ENCODE measurements around the gene FRMD6.
"Not testable (repeated sequence)": the region's sequence is repeated elsewhere in the genome, so short reads cannot be mapped to it uniquely, and the experiment has no call there.

FRMD6 gene

DNA sequence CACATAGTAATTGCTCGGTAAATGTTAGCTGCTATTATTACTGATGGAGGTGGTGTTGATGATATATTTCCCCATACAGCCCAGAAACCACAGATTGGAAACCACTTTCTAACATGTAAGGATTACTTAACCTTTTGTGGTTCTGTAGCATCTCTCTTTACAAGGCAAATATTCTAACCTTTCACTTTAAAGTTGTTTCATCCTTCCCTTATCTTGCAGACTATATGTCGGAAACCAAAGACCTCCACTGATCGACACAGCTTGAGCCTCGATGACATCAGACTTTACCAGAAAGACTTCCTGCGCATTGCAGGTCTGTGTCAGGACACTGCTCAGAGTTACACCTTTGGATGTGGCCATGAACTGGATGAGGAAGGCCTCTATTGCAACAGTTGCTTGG is 75.8 kb downstream of the FRMD6 start:
- no peak for DNase-seq

DNA sequence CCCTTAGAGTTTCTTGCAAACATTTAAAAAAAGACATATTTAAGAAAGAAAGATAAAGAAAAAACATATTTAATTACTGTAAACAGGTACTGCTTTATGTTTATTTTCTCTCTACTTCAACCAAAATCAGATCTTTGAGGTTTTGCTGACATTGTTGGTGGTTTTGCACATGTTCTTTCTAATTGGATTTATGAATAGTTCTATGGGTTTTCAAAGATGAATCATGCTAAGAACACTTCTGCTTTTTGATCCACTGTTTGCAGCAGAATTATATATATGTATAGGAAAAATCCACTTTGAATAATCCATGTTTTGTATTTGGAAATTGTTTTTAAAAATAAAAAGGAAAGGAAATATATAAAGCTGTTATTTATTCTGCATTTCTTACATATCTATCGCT is 78.4 kb downstream of the FRMD6 start:
- DNase-seq, result no peak

DNA sequence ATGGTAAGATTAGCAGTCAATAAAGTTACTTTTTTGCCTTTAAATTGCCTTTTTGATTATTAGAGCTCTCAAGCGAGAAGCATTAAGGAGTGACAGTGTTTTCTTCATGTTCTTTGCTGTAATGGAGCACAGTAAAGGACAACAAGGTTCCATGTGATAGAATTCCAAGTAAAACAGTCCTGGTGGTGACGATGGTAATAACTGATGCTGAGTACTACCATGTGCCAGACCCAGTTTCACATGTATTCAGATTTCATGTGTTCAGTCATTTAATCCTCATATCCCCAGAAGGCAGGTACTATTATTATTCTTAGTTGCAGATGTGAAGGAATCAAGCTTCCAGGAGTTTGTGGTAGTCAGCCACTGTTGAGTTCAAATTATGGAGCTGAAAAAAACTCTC is 79.0 kb downstream of the FRMD6 start:
- DNase-seq, result no peak

DNA sequence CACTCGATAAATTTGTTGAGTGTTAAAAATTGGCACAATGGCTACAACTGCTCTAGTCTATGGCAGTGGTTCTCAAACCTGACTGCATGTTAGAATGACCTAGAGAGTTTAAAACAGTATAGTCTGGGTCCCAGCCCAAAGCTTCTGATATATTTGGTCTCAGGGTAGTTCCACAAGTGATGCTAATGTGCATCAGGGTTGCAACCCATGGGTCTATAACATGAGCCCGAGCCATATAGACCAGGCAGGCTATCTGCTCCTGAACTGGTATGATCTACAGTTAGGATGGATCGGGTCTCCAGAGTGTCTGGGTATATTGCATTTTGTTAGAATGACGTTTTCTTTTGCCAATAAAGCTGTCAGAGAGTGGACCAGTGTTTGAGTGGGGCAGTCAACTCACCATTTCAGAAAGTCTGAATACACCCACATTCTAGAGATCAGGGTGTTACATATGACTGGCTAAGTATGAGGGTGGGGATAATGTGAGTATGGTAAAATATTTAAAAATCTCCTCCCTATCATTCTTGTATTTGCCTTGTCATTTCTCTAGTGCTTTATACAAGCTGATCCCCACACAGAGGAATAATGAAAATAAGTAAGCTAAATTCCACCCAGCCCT is 80.9 kb downstream of the FRMD6 start:
- no peak for DNase-seq

DNA sequence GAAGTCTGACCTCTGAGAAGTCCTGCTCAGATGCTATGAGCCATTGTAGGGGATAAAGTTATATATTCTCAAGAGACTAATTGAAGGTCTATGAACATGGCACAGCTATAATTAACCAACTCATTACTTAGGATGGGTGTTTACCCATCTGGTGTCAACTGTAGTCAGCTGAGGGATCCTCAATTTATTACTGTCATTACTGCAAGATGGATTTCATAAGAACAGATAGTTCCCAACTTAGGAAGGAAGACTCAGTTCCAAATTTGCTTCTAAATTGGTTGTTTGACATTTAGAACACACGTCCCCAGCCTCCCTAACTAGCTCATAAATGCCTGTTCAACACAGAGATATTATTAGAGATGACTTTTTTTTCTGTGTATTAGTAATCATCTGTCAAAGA is 81.4 kb downstream of the FRMD6 start:
- no peak for DNase-seq

DNA sequence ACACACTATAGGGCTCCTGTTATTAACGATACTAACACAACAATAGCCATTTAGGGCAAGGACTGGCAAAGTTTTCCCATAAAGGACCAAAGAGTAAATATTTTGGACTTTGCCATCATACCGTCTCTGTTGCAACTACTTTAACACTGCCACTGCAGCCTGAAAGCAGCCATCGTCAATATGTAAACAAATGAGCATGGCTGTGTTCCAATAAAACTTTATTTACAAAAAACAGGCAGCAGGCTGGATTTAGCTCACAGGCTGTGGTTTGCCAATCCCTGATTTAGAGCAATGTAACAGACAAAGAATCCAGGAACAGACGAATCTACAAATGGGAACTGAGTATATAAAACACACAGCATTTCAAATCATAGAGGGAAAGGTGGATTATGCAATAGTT is 84.1 kb downstream of the FRMD6 start:
- DNase-seq, result no peak

DNA sequence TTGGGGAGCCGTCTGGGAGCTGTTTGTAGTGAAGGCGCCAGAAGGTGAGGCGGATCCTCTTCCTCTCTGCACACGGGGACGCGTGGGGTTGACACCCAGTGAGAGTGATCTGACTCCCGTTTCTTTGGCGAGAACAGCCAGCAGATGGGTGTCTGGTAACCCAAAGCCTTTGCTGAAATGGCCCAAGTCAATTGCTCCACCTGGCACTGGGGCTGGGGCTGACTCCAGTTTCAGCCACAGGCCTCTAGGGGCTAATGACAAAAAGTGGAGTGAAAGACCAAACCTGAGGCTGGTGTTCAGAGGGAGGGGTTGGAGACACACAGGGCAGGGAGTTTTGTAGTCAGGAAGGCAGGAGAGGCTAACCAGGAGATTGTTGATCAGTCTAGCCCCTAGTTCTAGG is 87.0 kb downstream of the FRMD6 start:
- DNase-seq, result no peak

DNA sequence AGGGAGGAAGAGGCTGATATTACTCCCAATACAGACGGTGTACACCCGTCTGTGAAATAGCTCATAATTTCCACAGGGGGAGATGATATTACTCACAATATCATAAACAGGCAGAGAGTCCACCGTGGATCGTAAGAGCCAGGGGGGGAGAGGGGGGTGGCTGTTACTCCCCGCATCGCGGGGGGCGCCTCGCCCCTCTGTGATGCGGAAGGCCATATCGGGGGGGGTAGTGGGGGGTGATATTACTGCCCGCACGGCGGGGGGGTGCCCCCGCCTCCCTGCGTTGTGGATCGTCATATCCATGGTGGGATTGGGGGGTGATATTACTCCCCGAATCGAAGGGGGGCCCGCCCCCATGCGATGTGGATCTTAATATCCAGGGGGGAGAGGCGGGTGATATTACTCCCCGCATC is 91.9 kb downstream of the FRMD6 start:
- DNase-seq, result no peak

DNA sequence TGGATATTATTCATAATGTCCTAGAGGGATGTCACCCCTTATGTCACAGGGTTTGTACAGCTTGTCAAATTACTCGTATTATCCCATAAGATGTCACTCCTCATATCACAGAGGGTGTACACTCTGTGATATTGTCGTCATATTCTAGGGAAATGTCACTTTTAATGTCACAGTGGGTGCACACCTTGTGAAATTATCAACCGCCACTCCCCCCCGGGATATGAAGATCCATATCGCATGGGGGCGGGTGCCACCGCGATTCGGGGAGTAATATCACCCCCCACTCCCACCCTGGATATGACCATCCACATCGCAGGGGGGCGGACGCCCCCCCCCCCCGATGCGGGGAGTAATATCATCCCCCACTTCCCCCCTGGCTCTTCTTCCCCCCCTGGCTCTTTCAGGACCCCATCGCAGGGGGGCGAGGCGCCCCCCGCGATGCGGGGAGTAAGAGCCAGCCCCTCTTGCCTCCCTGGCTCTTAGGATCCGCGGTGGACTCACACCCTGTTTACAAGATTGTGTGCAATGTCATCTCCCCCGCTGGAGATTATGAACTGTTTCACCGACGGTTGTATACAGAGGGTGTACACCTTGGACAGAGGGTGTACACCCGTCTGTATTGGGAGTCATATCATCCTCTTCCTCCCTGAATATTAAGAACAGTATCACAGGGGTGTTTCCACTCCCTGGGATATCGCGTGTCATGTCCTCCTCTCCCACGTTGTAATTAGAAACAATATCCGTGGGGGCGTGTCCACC is 92.8 kb downstream of the FRMD6 start:
- DNase-seq, result no peak

DNA sequence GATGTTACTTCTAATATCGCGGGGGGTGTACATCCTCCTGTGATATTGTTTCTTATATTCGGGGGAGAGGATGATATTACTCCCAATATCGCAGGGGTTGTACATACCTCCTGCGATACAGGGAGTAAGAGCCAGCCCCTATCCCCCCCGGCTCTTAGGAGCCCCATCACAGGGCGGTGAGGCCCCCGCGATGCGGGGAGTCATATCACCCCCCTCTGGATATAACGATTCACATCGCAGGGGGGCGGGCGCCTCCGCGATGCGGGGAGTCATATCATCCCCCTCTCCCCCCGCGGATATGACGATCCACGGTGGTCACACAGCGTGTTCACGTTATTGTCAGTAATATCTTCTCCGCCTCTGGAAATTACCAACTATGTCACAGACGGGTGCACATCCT is 95.1 kb downstream of the FRMD6 start:
- not testable (repeated sequence) for DNase-seq

DNA sequence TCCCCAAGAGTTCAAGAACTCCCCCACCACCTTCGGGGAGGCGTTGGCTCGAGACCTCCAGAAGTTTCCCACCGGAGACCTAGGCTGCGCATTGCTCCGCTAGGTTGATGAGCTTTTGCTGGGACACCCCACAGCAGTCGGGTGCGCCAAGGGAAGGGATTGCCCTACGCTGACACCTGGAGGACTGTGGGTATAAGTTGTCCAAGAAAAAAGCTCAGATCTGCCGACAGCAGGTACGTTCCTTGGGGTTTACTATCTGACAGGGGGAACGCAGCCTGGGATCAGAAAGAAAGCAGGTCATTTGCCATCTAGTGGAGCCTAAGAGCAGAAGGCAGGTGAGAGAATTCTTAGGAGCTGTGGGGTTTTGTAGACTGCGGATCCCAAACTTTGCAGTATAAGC is 98.8 kb downstream of the FRMD6 start:
- DNase-seq, result no peak

DNA sequence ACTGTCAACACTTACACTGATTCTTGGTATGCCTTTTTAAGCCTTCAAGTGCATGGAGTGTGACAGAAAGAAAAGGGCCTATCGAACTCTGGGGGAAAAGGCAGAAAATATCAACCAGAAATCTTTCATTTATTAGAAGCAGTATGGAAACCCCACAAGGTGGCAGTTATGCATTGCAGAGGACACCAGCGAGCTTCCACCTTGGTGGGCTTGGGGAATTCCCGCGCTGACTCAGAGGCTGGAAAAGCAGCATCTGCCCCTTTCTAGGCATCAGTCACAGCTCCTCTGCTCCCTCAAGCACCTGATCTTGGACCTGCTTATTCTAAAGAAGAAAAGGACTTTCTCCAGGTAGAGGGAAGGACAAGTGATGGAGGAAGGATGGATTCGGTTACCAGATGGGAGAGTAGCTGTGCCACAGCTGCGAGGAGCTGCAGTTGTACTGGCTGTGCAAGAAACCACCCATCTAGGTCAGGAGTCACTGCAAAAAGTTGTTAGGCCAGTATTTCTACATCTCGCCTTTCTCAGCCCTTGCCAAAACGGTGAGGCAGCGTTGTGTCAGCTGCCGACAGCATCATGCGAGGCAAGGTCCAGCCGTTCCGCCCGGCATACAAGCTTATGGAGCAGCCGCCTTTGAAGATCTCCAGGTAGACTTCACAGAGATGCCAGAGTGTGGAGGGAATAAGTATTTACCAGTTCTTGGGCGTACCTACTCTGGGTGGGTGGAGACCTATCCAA is 100.1 kb downstream of the FRMD6 start:
- DNase-seq, result not testable (repeated sequence)

DNA sequence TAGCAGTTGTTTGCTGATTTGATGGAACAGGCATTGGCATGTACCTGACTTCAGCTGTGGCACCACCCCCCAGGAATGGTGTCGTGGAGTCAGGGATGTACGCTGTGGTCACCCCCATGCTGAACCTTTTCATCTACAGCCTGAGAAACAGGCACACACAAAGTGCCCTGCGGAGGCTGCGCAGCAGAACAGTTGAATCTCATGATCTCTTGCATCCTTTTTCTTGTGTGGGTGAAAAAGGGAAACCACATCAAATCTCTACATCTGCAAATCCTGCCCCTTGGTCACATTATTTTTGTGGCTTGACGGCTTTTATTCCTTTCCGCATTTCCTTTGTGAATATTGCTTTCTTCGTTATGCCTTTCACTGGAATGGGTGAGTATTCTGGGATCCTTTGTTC is 106.0 kb downstream of the FRMD6 start:
- not testable (repeated sequence) for DNase-seq

DNA sequence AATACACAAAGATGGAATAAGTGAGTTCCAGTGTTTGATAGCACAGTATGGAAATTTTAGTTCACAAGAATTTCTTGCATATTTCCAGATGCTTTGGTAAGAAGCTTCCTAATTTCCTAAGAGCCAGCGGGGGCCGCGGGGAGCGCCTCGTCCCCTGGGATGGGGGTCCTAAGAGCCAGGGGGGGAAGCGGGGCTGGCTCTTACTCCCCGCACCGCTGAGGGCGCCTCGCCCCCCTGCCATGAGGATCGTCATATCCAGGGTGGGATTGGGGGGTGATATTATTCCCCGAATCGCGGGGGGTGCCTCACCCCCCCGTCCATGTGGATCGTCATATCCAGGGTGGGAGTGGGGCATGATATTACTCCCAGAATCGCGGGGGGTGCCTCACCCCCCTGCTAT is 108.2 kb downstream of the FRMD6 start:
- DNase-seq, result no peak

DNA sequence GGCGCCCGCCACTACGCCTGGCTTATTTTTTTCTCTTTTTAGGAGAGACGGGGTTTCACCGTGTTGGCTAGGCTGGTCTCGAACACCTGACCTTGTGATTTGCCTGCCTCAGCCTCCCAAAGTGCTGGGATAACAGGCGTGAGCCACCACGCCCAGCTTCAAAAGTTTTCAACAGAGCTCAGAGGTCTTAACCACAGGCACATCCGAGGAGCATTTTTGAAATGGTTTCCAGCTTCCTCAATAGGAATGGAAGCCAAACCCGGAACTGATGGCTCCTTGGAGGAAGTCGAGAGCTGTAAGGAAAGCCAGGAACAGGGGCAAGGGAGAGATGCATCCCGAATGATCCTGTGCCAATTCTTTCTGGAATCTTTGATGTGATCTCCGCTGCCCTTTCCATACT is 114.0 kb downstream of the FRMD6 start:
- DNase-seq, result not testable (repeated sequence)

DNA sequence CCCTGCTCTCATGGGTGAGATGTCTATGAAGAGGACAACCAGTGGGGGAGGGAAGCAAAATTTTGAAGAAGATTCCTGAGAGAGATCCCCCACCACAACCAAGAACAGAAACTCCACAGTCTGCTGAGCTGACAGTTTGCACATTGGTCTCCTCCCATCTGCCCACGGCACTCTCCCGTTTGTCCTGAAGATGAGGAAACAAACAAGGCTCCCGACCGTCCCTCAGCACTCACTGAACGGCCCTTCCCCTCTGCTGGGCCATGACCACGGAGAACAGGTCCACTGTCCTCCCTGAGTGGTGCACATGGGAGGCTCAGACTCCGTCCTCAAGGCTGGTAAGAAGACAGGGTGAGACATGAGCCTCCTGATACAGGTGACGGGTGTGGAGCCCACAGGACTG is 114.9 kb downstream of the FRMD6 start:
- DNase-seq, result not testable (repeated sequence)

DNA sequence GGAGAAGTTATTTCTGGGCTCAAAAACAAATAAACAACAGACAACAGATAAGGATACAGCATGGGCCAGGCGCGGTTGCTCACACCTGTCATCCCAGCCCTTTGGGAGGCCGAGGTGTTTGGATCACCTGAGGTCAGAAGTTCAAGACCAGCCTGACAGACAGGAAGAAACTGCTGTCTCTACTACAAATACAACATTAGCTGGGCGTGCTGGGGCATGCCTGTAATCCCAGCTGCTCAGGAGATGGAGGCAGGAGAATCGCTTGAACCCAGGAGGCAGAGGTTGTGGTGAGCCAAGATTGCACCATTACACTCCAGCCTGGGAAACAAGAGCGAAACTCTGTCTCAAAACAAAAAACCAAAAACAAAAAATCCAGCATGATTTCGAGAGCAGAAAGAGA is 117.6 kb downstream of the FRMD6 start:
- DNase-seq, result not testable (repeated sequence)

DNA sequence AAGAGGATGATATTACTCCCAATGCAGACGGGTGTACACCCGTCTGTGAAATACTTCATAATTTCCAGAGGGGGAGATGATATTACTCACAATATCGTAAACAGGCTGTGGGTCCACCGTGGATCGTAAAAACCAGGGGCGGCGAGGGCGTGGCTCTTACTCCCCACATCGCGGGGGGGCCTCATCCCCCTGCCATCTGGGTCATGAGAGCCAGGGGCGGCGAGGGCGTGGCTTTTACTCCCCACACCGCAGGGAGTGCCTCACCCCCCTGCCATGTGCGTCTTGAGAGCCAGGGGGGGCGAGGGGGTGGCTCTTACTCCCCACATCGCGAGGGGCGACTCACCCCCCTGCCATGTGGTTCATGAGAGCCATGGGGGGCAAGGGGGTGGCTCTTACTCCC is 122.5 kb downstream of the FRMD6 start:
- DNase-seq, result no peak

DNA sequence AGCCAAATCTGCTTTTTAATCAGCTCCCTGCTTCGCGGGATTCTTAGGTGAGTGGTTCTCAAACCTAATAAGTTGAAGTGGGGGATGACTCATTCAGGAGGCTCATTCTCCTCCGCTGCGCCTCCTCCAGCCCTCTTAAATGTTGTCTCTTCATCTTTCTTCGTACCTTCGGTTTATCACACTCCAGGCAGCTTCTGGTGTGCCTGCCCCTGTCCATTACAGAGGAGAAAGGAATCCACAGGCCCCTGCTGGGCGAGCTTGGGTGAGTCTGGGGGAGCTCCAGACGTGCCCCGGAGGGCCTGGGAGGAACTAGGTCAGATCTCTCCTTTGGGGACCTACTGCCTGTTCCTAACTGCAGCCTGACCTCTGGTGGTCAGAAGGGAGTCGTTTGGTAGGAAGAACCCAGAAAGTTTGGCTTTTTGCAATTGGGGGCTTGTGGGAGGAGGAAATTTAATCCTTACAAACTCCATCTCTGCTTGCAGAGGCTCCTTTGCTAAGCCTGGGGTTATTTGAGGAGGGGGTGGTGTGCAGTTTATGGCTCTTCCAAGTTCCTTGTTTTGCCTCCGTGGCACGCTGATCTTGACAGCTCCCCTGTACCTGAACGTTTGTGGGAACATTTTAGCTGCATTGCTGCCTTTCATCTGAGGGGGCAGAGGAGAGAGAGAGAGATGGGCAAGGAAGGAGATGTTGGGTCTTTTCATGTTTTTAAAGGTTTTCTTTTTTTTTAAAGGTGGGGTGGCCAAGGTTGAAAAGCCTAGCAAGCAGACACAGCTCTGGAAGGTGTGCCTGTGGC is 124.6 kb downstream of the FRMD6 start:
- DNase-seq, result peak in 1 of 2 experiments; percentile 16

DNA sequence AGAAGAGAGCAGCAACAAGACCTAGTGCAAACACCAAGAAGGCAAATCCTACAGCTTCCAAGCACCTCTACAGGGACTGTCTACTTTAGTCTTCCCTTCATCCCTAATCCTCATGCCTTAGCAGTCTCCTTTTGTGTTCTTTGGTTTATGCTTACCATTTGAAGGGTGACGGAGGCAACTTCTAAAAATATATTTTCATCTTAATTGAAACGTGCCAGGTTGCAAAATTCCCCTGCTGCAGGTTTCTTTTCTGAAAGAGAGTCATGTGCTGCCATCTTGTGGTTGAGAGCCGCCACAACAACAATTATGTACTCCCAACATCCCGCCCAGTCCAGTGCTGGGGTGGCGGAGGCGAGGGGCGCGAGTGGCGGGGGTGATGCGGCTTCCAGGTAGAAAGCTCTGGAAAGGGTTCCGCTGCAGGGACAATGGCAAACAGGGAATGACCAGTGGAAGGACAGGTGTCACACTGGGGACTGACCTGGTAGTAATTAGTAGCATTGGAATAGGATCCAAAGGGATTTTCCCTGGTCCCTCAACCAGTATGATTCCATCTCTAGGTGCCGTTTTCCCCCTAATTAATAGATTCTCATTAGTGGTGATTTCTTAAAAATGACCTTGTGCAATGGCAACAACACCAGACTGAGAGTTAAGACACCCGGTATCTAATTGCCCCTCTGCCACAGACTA is 128.4 kb downstream of the FRMD6 start:
- peak; percentile 48 to 59 for DNase-seq

All from NCI-H187 (cell line).